SHP77 treated with DMSO at 0.1 percent for 48 hours (cell line): Measurements from ENCODE around the gene USP6NL.

ENCODE experiments used
- DNase-seq: peaks from one replicate; lab custom pipeline; 2025; lab: John Stamatoyannopoulos, UW

The USP6NL gene

DNA sequence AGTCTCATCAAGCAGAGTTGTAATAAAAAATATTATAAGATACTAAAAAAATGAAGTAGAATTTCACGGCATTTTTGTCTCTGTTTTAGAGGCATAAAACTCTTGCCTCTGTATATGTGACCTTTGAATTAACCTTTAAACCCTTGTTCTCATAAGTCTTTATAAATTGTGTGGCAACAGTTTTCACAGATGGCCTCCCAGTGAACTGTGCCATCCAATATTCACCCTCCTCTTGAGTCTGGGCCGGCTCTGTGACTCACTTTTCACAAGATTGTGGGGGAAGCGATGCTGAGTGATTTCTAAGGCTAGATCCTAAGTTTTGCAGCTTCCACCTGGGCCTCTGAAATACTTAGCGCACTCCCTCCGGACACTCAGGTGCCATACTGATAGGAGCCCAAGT lies 4.6 kb upstream of the USP6NL start:
- DNase-seq = no peak

DNA sequence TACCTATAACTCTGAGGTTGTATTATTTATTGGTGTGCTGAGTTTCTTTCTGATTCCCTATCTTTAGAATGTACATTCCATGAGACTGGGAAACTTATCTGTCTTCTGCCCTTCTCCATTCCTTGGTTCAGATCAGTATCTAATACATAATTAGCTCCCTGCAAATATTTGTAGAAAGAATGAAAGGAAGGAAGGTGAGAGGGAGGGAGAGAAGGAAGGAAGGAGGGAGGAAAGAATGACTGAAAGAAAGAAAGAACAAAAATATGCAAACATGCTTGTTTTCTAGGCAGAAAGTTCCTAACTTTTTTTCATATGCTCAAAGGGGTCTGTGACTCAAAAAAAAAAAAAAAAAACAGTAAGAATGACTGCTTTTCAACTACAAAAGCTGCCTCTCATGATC lies 3.9 kb upstream of the USP6NL start:
- DNase-seq = no peak

DNA sequence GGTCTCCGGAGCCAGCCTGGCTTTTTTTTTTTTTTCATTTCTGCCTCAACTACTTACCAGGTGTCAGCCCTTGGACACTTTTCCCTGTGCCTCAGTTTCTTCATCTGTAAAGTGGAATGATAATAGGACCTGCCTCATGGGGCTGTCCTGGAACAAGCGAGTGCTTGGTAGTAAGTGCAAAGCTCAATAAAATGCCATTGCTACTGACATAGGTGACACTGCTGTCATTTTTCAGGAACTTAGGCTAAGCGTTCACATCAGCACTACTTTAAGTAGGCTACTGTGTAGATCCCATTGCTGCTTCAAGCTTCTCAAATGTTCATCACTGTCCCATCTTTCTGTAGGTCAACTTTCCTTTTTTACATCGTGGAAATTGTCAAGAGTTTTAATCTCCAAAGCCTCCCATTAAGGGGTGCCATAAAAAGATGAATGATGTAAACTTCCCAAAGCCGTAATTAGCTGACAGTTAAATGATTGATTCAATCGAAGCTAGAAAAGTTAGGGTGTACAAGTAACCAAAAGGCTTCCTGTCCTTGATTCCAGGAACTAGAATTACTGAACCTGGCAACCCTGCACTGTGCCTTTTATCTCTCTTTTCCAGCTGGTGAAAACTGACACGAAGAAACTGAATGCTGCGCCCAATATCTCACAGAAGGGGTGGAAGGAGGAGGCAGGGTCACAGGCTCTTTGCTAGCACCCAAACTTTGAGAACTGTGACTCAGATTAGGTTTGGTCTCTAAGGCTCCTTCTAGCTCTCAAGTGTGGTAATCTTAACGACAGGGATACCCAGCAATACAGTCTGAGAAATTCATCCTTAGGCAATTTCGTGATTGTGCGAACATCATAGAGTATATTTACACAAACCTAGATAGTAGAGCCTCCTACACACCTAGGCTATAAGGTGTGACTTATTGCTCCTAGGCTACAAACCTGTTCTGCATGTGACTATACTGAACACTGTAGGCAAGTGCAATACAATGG lies 861 bp upstream of the USP6NL start:
- no peak for DNase-seq

DNA sequence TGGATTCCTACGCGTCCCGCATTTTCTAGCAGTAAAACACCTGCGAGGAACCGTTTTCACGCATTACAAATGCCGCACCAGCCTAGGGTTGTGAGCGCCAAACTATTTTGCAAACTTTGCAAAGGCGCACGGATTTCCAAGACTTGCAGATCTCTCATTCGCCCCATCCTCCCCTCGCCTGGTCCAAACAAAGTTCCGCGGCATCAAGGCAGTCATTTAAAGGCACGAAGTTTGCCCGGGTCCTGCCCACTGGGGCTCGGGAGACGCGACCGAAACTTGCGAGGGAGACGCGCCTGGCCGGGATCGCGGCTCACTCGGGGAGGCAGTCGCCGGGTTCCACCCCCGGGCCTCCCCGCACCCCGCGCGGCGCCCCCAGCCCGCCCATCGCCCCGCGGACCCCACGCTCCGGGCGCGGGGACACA lies 613 bp downstream of the USP6NL start:
- no peak for DNase-seq

DNA sequence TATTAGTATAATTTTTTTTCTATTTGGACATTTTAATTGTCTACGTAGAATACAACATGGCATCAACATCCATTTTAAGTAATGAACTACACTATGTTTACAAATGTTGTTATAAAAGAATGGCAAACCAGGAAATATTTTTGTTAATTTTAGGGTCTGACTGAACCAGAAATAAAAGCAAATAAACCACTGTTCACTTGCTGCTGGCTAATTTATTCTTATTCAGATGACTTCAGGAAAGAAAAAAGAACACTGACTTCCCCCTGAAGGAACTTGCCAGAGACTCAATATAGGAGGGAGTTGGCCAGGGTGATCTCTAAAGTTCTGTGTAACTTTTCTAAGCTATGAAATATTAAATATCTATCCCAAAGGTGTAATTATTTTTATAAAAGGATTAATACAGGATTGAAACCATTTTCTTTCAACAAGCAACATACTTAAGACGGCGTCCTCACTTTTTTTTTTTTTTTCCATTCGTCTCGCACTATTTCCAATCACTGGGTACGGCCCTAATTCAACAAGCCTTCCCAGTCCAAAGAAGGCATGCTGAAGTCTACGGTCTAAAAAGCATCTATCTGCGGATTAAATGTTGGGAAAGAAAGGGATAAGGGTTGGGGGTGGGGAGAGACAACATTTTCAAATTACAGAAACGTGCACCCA lies 1.2 kb downstream of the USP6NL start:
- no peak for DNase-seq

DNA sequence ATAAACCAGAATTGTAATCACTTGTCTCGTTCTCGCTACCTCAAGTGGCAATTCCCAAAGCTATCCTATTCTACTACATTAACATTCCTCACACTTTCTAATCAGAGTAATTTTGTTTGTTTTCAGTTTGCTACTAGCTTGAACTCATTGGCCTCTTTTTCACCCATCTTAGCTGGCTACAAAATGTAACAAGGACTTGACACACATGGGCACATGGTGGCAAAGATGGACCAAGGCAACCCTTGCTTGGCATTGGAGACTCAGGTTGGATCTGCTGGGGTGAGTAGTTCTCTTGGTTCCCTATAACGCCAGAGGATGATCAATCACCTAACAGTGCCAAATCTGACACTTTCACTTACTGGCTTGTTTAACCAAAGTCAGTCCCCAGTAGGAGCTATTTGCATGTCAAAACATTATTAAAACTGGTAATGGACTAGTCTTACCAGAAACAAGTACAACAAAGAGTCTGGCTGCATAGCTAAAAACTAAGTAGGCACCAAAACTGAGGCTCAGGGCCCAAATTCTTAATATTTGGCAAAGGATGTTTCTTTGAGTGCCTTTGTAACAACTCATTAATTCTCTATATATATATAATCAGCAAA lies 1.9 kb downstream of the USP6NL start:
- no peak for DNase-seq

DNA sequence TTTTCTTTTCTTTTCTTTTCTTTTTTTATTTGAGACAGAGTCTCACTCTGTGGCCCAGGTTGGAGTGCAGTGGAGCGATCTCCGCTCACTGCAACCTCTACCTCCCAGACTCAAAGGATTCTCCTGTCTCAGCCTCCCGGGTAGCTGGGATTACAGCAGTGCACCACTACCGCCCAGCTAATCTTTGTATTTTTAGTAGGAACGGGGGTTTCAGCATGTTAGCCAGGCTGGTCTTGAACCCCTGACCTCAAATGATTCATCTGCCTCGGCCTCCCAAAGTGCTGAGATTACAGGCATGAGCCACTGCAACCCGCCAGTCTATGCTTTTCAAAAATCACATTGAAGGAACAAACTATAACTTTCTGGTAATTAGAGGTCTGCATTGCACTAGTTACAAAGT lies 2.4 kb downstream of the USP6NL start:
- no peak for DNase-seq

DNA sequence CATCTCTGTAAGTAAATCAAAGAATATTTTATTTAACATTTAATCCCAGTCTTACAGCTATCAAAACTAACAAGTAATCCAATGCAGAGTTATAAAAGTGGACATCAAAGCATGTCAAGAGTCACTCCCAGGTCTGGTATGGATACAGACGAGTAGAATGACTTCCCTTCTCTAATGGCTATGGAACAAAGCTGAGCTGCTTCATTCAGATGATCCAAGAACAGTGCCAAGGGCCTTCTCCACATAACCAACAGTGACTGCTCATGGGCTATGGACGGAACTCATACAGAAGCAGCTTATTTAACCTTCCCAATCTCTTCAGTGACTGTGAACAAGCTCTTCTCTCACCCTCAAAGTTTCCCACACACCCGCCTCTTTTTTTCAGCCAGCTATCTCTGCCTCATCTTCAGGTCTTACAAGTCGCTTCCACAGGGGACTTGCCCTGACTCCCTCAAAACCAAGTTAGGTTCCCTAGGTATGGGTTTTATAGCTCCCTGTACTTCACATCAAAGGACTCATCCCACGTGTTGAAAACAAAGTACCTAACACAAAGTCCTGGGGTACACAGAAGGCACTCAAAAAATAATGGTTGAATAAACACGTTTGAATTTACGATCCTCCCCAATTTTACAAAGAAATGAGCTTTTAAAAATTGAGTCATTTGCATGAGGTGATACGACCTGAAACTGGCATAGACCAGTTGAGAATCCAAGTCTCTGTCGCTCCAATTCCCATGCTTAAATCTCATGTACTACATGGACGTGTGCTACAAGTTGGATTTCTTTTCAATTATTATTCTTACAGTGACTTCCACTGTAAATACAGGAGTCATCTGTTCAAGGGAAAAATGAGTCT lies 3.1 kb downstream of the USP6NL start:
- no peak for DNase-seq

DNA sequence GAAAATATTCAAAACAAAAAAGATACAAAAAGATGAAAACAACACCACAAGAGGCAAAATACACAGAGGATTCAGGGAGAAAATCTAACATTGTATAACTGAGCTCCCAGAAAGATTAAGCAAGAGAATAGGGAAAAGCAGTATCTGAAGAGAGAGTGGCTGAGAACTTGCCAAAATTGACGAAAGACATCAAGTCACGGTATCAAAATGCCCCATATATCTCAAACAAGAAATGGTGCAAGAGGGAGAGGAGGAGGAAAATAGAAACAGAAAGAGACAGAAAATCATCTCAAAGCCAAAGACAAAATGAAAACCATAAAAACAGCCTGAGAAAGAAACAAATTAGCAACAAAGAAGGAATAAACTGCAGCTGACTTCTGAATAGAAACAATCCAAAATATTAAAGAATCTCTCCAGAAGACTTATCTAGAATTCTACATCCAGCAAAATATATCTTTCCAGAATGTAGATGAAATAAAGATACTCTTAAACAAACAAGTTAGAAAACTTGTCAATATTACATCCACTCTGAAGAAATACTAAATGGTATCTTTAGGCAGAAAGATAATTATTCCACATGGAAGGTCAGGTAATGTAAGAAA lies 5.5 kb downstream of the USP6NL start:
- no peak for DNase-seq

DNA sequence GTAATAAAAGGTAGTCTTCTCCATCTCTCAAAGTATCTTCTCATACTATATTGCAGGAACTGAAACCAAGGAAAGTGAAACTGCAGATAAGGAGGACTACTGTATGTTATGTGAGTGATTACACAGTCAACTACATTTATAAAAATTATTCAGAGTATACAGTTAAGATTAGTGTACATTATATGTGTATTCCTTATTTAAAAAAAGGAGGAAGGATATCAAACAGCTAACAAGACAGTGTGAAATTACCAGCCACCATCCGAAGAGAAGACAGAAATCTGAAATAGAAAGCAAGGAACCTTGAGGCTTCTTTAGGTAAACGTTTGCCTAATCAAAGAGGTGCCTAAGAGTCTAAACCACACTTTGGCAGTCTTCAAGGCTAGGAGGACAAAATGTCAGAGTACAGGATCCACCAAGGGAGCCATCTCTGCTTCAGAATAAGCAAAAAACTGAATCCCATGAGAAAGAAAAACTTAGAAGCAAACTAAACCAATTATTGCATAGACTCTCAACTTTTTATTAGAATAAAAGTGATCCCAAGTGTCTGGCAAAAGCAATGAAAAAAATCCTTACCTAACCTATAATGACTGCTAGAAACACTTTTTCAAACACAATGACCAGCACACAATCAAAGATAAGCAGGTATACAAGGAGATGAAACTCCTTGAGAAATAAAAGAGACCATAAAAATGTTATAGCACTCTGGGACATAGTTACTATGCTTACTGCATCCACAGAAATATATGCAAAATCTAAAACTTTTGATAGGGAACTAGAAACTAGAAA lies 6.4 kb downstream of the USP6NL start:
- no peak for DNase-seq

DNA sequence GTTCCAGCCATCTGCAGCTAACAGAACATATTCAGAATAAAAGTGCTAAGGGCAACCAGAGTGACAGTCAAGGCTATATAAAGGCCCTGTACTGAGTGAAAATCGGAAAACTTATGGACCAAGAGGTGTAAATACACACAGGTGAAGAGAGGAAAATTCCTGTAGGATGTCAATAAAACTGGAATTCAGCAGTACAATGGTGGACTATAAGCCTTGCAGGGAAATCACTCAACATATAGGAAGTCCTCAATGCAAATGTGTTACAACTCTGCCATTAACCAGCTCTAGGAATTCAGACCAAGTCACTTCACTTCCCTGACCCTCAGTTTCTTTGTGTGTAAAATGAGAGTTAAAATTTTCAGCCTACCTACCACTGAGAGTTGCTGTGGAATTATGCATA lies 7.7 kb downstream of the USP6NL start:
- no peak for DNase-seq

DNA sequence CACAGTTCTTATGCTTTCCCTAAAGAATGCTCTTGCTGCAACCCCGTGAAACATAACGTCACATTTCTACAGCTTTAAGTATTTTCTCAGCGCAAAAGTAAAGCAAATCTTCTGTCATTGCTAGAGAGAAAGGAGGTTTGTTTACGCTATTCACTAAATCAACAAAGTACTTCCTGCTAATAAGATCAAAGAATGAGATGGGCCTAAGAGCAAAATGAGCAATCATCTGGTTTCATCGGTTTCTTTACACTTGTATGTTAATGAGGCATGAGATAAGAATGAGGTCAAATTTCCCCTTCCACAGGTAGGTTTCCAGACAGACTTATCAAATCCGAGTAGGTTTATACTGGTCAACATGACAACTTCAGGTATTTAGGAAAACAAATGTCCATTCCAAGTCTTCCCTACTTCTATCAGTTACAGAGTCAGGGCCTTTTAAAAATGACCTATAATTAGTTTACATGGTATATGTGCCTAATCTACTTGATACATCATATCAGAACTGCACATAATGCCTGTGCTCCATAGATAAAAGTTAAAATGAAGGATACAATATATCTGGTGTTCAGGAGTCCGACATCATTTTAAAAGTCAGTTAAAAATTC lies 8.4 kb downstream of the USP6NL start:
- DNase-seq = no peak

DNA sequence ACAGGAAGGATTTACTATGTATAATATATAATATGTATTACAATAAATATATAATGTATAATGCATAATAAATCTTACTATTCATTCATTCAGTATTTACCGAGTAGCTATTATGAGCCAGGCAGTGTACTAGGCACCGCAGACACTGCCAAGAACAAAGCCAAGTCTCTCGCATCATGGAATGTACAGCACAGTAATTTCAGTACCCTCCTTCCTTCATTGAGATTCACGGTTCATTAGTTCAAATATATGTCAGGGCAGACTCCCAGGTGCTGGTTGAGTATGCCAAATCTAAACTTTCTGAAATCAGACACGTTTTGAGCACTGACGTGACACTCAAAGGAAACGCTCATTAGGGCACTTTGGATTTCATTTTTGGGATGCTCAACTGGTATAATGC lies 9.1 kb downstream of the USP6NL start:
- no peak for DNase-seq

DNA sequence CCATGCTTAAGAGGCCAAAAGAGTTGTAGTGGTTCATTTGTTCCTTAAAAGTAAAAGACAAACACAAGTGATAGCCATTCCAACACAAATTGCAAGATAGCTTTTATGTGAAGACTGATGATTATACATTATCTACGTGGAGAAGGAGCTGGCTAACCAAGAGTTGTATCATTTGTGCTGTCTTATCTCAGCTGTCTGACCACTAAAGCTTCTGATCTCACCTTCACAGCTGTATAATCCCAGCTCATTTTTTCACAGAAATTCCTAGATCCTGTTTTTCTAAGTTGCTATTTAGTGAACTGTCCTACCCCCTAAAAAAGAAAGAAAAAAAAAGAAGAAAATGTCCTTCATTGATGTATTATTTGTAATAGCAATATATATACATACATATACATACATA lies 9.8 kb downstream of the USP6NL start:
- DNase-seq = no peak

DNA sequence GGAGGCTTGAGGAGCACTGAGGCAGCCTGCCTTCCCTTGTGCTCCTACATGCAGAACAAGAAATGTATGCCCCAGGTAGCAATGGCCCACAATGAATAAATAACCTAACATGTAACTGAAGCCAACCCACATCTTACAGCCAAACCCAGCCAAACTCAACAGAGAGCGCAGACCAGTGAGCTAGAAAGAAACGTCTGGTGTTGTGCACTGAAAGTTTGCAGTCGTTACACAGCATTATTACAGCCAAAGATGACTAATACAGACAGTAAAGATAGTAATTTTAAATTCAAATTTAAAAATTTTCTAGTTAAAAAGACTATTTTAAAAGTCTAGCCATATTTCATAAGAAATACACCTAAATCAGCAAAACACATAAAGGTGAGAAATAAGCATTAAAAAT lies 11.2 kb downstream of the USP6NL start:
- DNase-seq = no peak

DNA sequence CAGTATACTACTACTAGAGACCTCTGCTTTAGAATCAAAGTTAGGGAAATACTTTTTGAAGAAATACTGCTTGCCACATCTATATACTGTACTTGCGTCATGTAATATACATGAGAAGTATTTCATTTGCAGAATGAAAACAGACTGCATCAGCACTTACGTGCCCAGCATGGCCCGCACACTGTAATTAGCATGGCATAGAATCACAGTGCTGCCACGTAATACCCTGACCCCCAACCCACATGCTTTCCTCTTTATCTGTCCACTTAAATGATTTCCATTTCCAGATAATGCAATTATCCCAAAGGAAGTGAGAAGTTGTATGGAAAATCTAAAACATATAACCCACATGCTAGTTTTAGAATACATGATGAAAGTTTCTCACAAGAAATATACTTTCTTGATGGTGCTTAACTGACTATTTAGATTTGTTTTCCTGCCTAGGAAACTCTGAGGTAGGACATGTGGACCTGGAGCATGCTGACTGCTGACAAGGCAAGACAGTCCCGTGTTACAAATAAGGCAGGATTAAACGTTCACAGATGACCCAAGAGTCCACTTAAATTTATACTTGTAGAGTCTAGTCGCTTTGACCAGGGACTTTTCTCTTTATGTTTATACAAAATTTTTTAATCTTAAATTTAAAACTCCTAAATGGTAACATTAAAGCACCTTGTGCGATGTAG lies 12.6 kb downstream of the USP6NL start:
- no peak for DNase-seq

DNA sequence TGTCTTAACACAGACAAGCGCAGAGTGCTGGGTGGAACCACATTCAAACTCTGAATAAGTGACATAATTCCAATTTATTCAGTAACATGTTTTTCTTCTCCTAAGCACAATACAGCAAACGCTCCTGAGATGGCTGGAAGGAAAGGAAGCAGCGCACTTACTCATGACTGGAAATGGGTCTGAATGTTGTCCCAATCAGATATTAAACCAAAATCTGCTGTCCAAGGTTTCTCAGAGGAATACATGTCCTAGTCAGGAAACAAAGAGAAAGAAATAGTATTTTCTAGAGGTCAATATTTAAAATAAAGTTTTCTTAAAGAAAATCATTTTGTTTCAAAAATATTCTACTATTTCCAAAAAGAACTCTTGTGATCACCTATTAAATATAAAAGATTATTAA lies 14.0 kb downstream of the USP6NL start:
- no peak for DNase-seq

DNA sequence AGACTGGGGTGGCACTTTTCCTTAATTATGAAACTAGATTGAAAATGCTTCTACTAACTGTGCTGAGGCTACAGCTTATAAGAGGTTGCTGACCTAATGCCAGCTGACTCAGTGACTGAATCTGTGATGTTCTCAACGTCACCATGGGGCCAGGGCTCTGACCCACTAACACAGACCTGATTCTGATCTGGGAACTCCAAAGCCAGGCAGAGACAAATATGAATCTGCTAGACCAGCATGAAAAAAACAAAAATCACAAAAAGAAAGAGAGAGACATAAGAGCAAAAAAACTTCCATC lies 16.1 kb downstream of the USP6NL start:
- no peak for DNase-seq

DNA sequence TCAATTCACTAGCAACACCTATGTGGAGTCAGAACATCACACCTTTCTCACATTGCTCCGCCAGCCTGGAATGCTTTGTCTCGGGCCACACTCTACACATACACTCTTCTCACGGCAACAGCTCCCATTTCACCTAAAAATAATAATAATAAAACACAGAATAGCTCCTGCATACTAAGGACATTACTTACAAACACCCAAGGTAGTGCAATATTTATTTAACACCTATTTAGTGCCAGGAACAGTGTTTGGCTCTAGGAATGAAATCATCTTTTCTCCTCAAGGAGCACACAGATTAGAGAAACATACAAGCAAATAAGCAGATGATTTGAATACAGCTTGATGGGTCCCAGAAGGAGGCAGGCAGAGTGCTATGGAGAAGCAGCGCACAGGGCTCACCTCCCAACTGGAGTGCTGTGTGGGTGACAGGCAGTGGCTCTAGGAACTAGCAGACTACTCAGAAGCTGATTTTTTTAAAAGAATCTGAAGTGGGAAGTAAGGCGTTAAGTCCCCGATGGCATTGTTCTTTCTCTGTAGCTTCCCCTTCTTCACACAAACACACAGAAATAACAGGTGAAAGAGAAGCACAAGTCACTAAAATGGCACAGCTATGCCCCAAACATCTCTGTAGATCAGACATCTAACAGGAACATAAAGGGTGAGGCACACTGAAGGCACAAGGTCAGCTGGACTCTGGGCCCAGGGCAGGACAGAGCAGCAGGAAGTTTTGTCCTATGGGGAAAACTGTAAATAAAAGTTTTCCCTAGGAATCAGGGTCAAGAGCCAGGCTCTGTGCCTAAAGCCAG lies 16.7 kb downstream of the USP6NL start:
- no peak for DNase-seq
